ENCODE data around the gene C1QBP.

The C1QBP gene

DNA sequence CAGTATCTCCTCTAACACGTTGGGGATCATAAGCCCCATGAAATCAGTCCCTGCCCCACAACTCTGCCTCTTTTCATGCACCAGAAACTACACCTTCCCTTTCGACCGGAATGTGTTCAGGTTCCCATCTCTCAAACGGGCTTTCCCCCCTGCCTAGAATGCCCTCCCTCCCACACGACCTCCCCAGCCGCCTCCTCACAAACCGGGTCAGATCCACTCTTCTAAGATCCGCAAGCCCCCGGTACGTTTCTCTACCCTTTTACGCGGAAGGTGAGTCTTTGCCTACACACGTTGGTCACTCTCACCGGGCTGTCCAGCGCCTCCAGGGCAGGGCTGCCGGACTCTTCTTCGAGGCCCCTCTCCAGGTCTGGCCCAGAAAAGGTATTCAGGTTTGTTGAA lies 29.1 kb upstream of the C1QBP start:
- Histone ChIP-seq H3K4me3 (ENCODE audit: insufficient read depth, low read length, poor library complexity, severe bottlenecking) (peak overlapping the region; percentile 80), H4K20me1 (ENCODE audit: low read depth, low read length) (peaks cover 3% of the 10 kb centered on the region; the same call in 1 of the 2 replicates), H3K9me3 (ENCODE audit: insufficient read depth, low read length) (no peaks in the 10 kb centered on the region), H3F3A (ENCODE audit: insufficient read depth) (peaks cover 22% of the 10 kb centered on the region), H3K4me2 (ENCODE audit: low read depth, low read length, poor library complexity, severe bottlenecking) (peak overlapping the region; percentile 81), H3K27me3 (ENCODE audit: low read length) (no peaks in the 10 kb centered on the region), H3K79me2 (ENCODE audit: insufficient read depth, low read length) (peaks cover 55% of the 10 kb centered on the region), H3K9me2 (replicated peaks; ENCODE audit: insufficient read depth, low read length) (no peaks in the 10 kb centered on the region), H3K36me3 (ENCODE audit: low read length) (peaks cover 4% of the 10 kb centered on the region; the same call in 1 of the 2 replicates), H3K9ac (ENCODE audit: low read length) (peak overlapping the region; percentile 94), H2AFZ (ENCODE audit: low read depth, low read length, severe bottlenecking) (peak overlapping the region; percentile 38), H3K27ac (ENCODE audit: low read depth, low read length) (peak overlapping the region; percentile 59)
- TF ChIP-seq, protein P1, sequence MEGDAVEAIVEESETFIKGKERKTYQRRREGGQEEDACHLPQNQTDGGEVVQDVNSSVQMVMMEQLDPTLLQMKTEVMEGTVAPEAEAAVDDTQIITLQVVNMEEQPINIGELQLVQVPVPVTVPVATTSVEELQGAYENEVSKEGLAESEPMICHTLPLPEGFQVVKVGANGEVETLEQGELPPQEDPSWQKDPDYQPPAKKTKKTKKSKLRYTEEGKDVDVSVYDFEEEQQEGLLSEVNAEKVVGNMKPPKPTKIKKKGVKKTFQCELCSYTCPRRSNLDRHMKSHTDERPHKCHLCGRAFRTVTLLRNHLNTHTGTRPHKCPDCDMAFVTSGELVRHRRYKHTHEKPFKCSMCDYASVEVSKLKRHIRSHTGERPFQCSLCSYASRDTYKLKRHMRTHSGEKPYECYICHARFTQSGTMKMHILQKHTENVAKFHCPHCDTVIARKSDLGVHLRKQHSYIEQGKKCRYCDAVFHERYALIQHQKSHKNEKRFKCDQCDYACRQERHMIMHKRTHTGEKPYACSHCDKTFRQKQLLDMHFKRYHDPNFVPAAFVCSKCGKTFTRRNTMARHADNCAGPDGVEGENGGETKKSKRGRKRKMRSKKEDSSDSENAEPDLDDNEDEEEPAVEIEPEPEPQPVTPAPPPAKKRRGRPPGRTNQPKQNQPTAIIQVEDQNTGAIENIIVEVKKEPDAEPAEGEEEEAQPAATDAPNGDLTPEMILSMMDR (IDR thresholded peaks at IDR 0.05; ENCODE audit: insufficient read depth, low read length, poor library complexity, severe bottlenecking): no peak
- TF ChIP-seq EZH2phosphoT487 (conservative IDR thresholded peaks at IDR 0.05; ENCODE audit: low read length): no peak

DNA sequence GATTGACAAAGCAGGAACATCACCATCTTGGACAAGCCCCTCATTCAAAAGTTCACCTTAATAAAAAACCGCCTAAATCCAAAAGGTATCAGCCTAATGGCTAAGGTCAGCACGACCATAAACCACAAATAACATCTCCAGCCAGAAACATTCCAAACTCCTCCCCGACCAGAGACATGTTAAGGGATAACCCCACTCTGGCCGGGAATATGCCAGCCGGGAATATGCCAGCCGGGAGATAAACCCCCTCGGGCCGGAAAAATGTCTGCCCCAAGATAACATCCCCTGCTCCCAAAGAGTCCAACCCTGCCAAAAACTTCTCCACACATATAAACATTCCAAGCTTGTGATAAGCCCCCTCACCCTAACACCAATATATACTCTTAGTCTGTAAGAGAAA lies 28.5 kb upstream of the C1QBP start:
- peaks cover 16% of the 10 kb centered on the region for H3F3A ChIP-seq (ENCODE audit: insufficient read depth)
- no peaks in the 10 kb centered on the region for H3K27me3 ChIP-seq (ENCODE audit: low read length)
- H3K36me3 ChIP-seq (ENCODE audit: low read length): no peaks in the 10 kb centered on the region
- peaks cover 3% of the 10 kb centered on the region; the same call in 1 of the 2 replicates for H4K20me1 ChIP-seq (ENCODE audit: low read depth, low read length)
- H3K4me3 ChIP-seq (ENCODE audit: insufficient read depth, low read length, poor library complexity, severe bottlenecking): peak overlapping the region; percentile 80
- no peaks in the 10 kb centered on the region for H3K9me2 ChIP-seq (replicated peaks; ENCODE audit: insufficient read depth, low read length)
- H3K4me2 ChIP-seq (ENCODE audit: low read depth, low read length, poor library complexity, severe bottlenecking): peak overlapping the region; percentile 81
- no peak overlapping the region for H2AFZ ChIP-seq (ENCODE audit: low read depth, low read length, severe bottlenecking)
- peak overlapping the region; percentile 94 for H3K9ac ChIP-seq (ENCODE audit: low read length)
- peak overlapping the region; percentile 59 for H3K27ac ChIP-seq (ENCODE audit: low read depth, low read length)
- no peaks in the 10 kb centered on the region for H3K9me3 ChIP-seq (ENCODE audit: insufficient read depth, low read length)
- H3K79me2 ChIP-seq (ENCODE audit: insufficient read depth, low read length): peaks cover 62% of the 10 kb centered on the region
- TF ChIP-seq, protein P1 (IDR thresholded peaks at IDR 0.05; ENCODE audit: insufficient read depth, low read length, poor library complexity, severe bottlenecking): no peak
- no peak for TF ChIP-seq EZH2phosphoT487 (conservative IDR thresholded peaks at IDR 0.05; ENCODE audit: low read length)

GRCh38 chr17:5466295-5466694 lies 27.3 kb upstream of the C1QBP start:
- no peaks in the 10 kb centered on the region for H3K27me3 ChIP-seq (ENCODE audit: low read length)
- no peak overlapping the region for H3K4me3 ChIP-seq (ENCODE audit: insufficient read depth, low read length, poor library complexity, severe bottlenecking)
- no peak for TF ChIP-seq EZH2phosphoT487 (conservative IDR thresholded peaks at IDR 0.05; ENCODE audit: low read length)
- TF ChIP-seq, protein P1 (IDR thresholded peaks at IDR 0.05; ENCODE audit: insufficient read depth, low read length, poor library complexity, severe bottlenecking): no peak
- peaks cover 16% of the 10 kb centered on the region for H3F3A ChIP-seq (ENCODE audit: insufficient read depth)
- no peaks in the 10 kb centered on the region for H3K9me2 ChIP-seq (replicated peaks; ENCODE audit: insufficient read depth, low read length)
- H3K9me3 ChIP-seq (ENCODE audit: insufficient read depth, low read length): no peaks in the 10 kb centered on the region
- H3K4me2 ChIP-seq (ENCODE audit: low read depth, low read length, poor library complexity, severe bottlenecking): peak overlapping the region; percentile 81
- no peaks in the 10 kb centered on the region for H3K36me3 ChIP-seq (ENCODE audit: low read length)
- H3K79me2 ChIP-seq (ENCODE audit: insufficient read depth, low read length): peaks cover 65% of the 10 kb centered on the region
- H2AFZ ChIP-seq (ENCODE audit: low read depth, low read length, severe bottlenecking): no peak overlapping the region
- H3K27ac ChIP-seq (ENCODE audit: low read depth, low read length): no peak overlapping the region
- H3K9ac ChIP-seq (ENCODE audit: low read length): peak overlapping the region; percentile 94
- peaks cover 3% of the 10 kb centered on the region; the same call in 1 of the 2 replicates for H4K20me1 ChIP-seq (ENCODE audit: low read depth, low read length)
